Measurements from ENCODE around the gene CDH12.
"Not testable (repeated sequence)": the region's sequence is repeated elsewhere in the genome, so short reads cannot be mapped to it uniquely, and the experiment has no call there.

CDH12 gene

DNA sequence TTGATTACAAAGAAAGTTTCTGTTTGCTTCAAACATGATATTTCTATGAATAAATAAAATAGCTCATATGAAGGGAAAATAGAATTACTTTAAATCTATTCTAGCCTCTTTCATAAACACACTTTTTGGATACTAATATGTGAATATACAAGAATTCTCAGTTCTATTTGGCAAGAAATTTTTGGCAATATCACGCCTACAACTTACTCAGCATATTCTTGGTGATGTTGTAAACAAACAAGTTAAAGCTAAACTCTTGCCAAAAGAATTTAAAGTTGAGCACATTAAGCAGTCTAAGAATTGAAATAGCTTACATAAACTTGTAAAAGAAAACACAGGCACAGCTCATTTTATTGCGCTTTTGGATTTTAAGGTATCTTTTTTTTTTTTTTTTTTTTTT lies 209.8 kb downstream of the CDH12 start:
- no peak for DNase-seq

DNA sequence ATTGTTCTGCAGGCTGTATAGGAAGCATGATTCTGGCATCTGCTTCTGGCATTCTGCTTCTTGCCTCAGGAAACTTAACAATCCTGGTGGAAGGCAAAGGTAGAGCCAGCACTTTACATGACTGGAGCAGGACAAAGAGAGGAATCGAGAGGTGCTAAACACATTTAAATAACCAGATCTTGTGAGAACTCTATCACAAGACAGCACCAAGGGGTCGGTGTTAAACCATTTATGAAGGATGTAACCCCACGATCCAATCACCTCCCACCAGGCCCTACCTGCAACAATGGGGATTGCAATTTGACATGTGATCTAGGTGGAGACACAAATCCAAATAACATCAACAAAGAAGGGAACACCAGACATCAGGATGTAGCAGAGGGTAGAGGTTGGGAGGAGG lies 221.5 kb downstream of the CDH12 start:
- no peak for DNase-seq

DNA sequence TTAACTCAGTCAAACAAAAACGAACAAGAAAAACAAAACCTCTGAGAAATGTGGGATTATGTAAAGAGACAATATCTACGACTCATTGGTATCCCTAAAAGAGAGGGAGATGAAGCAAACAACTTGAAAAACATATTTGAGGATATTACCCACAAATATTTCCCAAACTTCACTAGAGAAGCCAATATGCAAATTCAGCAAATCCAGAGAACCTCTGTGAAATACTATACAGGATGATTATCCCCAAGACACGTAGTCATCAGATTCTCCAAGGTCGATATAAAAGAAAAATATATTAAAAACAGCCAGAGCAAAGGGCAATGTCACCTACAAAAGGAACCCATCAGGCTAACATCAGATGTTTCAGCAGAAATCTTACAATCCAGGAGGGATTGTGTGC lies 226.1 kb downstream of the CDH12 start:
- no peak for DNase-seq

DNA sequence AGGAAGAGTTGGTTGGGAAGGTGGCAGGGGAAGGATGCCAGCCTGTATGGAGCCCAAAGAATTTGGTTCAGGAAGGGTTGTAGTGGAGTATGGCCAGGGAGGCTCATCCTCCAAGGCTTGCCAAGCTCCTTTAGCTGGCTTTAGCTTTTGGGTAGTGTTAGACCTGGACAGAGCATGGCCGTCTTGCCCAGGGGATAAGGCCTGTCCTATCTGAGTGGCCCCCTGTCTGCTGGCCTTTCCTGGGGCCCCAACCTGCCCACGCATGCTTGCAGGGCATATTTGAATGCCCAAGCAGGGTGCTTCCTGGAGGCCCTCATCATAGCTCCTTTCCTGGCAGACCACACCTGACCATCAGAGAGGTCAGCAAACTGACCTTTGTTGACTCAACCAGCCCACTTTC lies 227.7 kb downstream of the CDH12 start:
- DNase-seq, result no peak

DNA sequence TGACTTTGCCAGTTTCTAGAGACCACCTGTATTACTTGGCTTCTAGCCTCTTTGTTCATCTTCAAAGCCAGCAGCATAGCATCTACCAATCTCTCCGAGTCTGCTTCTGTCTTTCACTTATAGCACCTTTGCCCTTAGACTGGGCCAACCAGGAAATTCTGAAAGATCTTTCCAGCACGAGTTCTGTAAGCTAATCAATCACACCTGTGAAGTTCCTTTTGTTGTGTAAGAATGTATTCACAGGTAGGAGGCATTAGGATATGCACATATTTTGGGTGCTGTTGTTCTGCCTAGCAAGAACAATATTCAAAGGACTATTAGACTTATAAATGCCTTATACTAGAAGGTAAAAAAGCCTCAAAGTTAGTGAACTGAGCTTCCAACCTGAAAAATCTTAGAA lies 232.1 kb downstream of the CDH12 start:
- no peak for DNase-seq

DNA sequence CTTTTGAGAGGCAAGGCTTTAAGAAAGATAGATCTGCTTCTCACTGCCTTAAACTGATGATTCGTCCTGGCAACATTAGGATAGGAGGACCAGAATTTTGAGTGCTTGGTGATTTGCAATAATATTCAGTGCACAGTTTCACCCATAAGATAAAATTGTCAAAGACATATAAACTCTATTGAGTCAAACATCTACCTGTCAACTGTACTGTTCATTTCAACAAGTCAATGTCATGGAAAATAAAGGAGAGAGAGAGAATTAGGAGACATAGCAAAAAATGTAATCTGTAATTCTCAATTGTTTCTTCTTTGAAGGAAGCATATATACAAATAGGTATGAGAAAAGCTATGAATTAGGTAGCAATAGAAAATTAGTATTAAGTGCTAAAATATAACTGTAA lies 237.2 kb downstream of the CDH12 start:
- no peak for DNase-seq

DNA sequence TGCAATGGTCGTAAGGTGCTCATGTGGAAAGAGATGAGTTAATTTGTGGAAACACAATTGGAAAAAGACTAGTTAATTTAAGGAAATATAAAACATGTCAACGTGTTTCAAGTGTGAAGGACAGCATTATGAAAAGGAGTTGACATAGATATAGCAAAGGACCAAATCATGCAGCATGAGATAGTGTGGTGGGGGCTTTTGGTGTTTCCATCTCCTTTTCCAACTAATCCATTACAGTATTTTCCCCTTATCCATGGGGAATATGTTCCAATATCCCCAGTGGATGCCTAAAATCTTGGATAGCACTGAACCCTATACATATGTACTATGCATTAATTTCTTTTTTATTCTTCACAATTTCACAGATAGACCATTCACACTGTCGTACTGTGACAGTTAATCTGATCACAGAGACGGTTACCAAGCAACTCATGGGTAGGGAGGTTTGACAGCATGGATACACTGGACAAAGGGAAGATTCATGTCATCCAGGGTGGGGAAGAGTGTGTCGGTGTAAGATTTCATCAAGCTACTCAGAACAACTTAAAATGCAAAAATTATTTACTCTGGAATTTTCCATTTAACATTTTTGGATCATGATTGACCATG lies 238.6 kb downstream of the CDH12 start:
- no peak for DNase-seq

DNA sequence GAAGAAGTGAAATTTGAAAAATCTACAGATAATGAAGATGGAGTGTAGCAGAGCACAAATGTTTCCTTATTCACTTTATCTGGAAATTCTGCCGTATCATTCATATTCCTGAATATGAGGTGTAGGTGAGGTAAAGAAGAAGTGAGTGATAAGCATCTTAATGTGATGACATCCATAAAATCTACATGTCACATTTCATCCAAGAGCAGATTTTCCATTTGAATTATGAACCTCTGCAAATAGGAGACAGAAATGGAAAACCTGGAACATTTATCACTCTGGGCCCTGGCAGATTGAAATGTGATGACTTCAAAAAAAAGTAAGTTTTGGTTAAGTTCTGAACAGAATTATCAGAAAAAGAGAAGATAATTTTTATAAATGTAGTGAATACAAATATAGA lies 240.2 kb downstream of the CDH12 start:
- DNase-seq, result no peak

DNA sequence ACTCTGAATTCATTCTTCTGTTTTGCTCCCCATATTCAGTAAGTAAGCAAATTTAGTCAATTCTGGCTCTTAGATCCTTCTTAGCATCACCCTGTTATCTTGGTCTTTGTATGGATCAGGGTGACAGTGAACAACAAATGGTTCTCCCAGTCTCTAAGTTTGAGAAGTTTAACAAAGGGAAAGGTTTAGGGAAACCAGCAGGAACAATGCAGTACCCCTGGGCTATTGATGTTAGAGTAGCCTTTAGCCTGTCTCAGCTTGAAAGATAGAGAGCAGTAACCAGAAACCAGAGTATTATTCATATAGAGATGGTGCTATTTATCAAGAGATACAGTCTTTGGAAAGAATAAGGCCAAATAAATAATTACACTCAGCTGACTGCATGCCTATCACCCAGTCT lies 241.8 kb downstream of the CDH12 start:
- DNase-seq, result no peak

DNA sequence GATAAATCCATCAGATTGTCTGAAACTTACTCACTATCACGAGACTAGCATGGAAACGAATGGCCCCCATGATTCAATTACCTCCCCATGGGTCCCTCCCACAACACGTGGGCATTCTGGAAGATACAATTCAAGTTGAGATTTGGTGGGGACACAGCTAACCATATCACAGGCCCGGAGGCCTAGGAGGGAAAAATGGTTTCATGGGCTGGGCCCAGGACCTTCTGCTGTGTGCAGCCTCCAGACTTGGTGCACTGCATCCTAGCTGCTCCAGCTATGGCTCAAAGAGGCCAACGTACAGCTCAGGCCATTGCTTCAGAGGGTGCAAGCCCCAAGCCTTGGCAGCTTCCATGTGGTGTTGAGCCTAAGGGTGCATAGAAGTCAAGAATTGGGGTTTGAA lies 245.6 kb downstream of the CDH12 start:
- not testable (repeated sequence) for DNase-seq

DNA sequence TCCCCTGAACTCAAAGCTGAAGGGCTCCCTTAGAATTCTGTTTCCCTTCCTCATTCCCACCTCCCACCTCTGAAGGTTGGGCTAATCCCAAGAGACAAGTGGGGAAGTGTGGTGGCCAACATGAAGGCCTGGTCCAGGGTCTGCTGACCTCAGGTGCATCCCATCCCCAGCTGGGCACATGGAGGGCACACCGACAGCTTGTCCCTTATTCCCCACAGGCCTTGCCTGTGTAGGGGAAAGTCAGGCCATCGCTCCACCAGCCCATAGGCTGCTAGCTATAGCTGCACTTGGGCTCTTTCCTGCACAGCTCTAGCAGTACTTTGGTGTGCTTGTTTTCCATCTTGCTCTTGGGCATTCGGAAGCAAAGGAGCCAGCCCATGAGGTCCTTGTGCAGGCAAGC lies 247.7 kb downstream of the CDH12 start:
- DNase-seq, result no peak

DNA sequence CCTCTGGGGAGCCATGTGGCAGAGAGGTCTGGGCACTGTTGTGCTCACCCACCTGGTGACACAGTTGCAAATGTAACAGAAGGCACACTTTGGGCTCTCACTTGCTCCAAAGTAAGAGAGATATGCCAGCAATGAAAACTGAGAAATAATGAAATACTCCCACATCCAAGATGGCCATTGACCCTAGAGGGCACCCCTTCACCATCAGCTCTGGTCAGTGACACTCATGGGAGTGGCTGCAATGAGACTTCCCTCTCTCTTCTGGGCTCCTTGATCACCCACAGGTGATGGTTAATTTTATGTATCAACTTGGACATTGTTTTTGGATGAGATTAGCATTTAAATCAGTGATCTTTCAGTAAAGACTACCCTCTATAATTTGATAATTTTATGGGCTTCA lies 248.4 kb downstream of the CDH12 start:
- DNase-seq, result no peak

DNA sequence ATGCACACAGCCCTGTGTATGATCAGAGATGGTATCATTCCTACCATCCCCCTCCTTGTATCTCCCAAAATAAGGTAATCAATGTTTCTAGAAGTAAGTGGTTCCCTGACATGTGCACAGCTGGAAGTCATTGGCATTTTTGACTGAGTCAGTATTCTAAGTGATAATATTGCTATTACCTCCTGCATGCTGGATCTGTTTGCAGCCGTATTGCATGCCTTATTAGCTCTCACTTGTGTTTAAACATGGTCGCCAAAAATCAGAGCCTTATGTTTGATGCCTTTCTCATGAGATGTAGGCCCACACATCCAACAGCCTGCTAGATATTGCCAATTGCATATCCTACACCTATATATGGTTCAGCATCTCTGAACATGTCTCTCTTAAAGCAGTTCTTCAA lies 254.3 kb downstream of the CDH12 start:
- DNase-seq, result no peak

DNA sequence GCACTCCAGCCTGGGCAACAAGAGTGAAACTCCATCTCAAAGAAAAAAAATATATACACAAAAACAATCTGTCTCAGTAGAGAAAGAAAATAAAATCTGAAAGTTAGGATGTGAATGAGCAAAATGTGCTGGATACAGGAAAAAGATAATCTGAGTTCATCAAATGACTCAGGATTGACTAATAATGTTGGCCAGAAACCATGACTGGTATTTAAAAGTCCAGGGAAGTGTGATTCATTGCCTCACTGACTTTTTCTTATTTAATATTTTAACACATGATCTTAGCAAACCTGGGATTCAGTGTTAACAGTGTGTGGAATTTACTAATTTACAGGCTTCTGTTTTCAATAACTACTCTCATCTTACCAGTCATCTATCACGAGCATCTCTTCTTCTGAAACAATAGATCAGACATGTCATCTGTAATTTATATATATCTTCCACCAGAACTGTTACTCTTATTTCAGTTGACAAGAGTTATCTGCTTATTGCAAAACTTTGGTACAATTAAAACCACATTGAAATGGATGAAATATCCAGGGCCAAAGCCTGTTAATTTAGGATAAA lies 256.7 kb downstream of the CDH12 start:
- no peak for DNase-seq

DNA sequence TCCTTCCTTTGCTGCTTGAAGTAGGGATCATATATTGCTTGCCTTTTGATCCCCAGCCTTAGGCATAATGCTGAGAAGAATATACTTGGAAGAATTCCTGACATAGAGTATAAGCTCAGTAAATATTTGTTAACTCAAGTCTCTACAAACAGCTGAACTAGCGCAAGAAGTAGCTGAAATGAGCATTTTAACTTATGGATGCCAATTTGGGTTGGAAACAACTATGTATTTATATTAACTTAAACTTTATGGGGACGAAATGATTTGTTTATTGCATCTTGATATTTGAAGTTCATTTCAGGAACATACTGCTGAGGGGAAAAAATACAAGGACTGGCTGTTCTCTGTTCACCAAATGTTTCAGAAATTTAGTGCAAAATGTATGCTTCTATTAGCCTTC lies 258.7 kb downstream of the CDH12 start:
- no peak for DNase-seq

DNA sequence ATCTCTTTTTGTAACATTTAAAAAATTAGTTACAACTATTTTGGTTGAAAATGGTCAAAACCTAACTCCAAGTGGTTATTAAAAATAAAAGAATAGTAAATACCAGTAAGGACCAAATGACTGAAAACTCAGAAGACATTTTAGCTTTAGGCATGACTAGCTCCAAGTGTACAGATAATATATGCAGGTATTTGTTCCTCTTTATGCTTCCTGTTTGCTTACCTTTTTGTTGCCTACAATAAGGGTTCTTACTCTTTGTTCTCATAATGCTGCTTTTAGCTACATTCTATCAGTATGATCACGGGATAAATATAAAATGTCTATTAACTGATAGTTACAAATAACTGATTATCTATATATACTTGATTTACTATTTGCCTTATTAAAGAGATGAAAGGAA lies 259.6 kb downstream of the CDH12 start:
- no peak for DNase-seq

DNA sequence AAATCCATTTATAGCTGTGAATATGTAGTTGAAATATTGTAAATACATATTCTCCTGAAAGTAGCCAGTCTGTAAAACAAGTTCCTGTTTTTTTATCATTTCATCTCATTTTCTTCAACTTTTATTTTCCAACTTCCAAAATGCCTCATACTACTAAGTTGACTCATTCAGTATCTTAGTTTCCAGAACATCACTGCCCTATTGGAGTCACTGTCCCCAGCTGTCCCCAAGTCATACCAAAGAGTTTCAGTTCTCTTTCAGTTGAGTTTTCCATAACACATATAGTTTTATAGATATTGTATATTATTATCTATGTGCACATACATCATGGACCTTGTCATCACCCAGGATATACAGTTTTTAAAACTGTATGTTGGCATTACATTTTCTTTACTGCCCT lies 261.7 kb downstream of the CDH12 start:
- no peak for DNase-seq

DNA sequence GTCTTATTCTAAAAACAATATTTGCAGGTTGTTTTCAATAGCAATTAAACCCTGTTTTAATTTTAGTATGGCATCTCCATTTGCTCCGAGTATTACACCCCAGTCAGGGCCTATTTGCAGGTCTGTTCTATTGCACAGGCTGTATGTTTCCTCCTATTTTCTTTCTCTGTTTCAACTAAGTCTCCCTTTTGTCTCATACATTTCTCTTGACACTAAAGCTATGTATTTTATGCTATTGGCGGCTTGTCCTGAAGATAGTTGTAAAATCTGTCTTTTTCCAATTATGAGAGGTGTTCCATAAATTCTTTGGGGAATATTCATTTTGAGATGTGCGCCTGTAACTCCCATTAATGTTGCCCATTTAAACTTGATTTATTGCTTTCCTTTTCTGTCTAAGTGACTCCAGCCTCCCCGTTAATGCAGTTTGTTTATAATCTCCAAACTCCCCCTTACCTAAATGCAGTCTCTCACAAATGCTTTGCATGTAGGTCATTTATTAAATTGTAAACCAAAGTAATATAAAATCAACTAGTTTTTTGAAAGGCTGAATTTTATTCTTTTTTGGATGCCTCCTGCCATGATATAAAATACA lies 262.4 kb downstream of the CDH12 start:
- DNase-seq, result no peak

DNA sequence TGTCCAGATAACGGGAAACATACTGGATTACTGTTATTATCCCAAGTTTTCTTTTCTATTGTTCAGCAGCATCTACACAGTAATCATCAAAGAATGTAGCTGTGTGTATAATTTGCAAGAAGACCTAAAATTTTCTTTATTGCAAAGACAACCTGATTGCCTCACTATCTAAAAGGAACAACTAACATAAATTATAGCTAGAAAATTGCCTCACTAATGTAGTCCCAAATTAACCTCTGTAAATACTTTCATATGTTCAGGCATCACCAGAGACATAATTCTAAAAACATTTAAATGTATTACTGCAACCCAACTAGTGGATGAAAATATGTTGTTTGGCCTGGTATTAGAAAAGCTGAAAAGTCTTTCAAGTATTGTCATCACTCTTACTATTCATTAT lies 275.4 kb downstream of the CDH12 start:
- DNase-seq, result no peak

DNA sequence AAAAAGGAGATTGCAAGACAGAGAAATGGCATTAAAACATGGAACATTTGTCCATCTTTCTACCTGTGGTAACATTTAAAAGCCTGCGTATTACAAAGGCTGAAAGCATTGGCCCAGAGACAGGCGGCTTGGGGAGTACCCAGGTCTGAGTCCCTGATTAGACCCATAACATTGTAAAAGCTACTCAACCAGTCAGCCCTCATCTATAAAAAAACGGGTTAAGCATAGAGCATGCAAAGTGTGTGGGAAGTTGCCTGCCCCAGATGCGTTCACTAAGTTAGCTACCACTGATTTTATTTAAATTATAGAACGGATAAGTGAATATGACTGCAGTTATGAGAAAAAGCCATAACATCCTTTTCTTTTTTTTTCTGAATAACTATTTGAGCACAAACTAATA lies 276.1 kb downstream of the CDH12 start:
- no peak for DNase-seq

DNA sequence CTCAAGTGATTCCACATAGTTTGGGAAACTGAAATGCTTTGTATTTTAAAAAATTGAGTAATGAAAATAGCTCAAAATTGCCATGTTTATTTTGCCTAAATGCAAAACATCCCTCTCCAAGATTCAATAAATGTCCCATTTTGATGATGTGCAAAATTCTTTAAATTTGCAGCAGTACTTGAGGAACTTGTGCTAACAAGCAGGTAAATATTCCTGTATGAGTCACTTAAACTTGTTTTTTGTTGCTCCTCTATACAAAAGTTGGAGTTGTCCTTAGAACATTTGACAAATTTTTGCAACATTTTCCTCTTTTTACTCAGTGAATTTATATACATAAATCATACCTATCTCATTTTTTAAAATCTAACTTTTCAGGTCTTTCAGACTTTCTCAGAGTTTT lies 280.2 kb downstream of the CDH12 start:
- DNase-seq, result no peak

DNA sequence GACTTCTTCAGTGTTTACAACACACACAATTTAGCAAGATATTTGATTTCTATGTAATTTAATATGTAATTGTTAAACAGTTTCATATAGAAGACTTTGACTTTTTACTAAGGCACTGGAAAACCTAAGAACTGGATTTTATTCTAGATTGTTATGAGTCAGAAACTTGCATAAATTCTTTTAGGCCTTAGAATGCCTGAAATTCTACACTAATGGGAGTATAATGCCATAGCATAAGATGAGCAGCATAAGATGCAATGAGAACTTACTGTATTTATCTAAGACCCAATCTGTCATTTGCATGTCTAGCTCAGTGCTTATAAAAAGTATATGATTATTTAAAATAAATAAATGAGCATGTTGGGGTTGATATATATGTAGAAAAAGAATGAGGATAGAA lies 285.2 kb downstream of the CDH12 start:
- no peak for DNase-seq

DNA sequence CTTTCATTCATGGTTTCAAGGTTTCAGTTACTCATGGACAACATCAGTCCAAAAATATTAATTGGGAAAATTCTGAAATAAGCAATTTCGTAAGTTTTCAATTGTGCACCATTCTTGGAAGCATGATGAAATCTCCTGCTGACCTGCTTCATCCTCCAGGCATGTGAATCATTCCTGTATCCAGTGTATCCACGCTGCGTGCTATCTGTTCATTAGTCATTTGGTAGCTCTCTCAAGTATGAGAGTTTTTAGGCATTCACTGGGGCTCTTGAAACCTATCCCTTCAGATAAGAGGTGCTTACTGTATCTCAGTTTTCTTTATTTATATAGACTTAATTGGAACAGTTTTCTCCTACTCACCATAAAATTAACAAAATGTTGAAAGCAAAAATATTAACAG lies 293.0 kb downstream of the CDH12 start:
- no peak for DNase-seq

DNA sequence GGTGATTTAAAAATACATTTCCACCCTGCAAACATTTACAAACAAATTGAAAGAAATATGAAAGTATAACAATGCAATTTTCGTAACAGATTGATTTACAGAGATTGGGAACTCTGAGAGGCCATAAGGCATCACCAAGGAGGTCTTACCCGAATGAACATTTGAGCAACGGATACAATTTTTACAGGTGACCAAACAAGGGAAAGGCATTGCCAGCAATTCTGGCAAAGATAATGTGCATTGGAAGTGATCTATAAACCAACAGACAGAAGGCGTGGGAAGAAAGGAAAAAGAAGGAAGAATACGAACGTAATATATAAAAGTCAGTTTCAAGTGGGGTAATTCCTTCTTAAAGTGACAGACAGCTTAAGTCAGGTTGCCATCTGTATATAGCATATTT lies 295.9 kb downstream of the CDH12 start:
- DNase-seq, result no peak

DNA sequence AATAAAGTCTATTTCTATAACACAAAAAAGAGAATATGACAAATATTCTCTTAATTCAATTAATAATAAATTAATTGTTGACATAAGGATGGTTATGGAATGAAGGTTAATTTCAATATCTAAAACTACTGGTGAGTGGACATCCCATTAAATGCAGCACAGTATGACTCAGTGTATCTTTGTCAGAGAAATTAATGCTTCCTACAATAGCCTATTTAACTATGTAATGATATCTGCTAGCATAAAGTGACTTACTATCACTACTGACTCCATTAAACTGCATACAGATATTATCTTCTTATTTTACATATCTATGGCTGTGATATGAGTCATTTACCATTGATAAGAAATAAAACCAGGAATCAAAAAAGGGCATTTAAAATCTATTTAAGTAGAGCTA lies 298.7 kb downstream of the CDH12 start:
- no peak for DNase-seq
